Smooth muscle cell of the brain vasculature (primary cell): ENCODE measurements around the gene SLC16A6.
A peak's percentile ranks its signal among the peaks of the same experiment; 100 is the strongest.
"Not testable (repeated sequence)": the region's sequence is repeated elsewhere in the genome, so short reads cannot be mapped to it uniquely, and the experiment has no call there.

Experiments used
- DNase-seq: peaks from one replicate; pipeline ENCODE4 v3.0.0-alpha.2; 2012; ENCODE audit warnings: low read depth, low spot score

Gene SLC16A6

GRCh38 chr17:68248199-68248825 is 42.6 kb downstream of the SLC16A6 start:
- peak; percentile 15 for DNase-seq

DNA sequence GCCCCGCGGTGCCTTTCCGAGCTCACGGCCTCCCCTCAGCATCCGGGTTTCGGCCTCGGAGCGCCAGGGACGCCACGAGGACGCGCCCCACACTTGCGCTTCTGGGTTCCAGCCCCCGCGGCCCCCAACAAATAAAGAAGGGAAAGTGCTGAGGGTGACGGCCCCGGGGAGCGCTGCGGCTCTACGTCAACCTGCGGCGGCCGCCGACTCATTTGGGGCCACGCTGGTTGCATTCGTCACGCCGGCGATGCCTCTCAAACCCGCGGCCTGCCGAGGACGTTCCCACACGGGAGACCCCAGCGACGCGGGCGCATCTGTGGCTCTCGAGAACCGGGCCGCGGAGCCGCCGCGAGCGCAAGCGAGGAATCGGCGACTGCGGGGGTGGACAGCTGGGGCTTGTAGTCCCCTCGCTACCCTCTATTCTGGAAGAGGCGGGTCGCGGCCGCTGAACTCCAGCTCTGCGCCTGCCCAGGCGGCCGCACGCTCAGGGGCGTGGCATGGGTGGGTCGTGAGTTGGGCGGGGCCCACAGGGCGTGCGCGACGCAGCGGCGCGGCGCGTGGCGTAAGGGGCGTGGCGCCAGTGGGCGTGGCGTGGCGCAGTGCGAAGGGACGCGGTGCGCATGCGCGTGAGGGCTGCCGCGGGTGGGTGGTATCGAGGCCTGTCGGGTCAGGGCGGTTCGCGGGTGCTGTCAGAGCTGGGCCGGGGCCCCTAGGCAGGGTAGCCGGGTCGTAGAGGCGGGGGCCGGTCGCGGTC is 43.3 kb downstream of the SLC16A6 start, which contains the start of gene AMZ2:
AMZ2 (plus strand) TSS at position 599 of the 754 bp plus-strand sequence. CDS start 2,145 bp downstream, outside the sequence.
- DNase-seq: peak; percentile 83

GRCh38 chr17:68246271-68247028 is 44.5 kb downstream of the SLC16A6 start:
- DNase-seq: no peak

DNA sequence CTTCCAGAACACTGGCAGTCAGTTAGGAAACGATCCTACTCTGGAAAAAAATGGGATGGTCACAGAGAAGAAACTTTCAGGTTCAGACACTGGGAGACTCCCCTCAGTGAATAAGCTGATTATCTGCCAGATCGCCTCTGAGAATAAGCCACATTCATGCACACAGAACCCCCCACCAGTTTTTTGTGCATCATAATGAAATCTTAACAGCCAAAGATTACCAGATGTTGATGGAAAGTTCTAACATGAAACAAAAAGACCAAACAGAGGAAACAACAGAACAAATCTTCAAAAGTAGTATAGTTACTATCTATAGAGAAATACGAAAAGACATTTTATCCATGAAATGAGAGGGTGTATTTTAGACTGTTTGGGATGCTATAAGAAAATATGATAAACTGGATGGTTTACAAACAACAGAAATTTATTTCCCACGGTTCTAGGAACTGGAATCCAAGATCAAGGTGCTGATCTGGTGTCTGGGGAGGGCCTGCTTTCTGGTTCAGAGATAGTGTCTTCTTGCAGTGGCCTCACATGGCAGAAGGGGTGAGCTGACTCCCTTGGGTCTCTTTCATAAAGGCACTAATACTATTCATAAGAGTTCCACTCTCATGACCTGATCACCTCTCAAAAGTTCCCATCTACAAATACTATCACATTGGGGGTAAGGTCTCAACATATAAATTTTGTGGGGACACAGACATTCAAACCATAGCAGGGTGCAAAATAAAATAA is 51.1 kb downstream of the SLC16A6 start:
- DNase-seq: no peak

DNA sequence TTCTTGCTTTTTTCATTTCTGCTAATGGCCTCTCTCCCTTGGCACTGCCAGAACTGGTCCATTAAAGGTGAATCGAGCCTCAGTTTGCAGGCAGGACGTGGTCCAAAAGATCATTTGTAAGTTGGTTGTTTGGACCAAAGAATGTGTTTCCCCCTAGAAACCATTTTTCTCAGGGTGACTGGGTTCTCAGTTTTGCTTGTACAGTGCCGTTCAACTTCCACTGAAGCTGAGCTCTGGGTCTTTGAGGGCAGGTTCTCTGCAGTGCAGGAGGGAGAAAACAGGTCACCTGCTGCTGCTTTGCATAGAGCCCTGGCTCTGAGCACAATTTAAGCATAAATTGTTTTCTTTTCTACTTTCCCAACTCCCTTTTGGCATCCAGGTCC is 52.1 kb downstream of the SLC16A6 start:
- DNase-seq: no peak

DNA sequence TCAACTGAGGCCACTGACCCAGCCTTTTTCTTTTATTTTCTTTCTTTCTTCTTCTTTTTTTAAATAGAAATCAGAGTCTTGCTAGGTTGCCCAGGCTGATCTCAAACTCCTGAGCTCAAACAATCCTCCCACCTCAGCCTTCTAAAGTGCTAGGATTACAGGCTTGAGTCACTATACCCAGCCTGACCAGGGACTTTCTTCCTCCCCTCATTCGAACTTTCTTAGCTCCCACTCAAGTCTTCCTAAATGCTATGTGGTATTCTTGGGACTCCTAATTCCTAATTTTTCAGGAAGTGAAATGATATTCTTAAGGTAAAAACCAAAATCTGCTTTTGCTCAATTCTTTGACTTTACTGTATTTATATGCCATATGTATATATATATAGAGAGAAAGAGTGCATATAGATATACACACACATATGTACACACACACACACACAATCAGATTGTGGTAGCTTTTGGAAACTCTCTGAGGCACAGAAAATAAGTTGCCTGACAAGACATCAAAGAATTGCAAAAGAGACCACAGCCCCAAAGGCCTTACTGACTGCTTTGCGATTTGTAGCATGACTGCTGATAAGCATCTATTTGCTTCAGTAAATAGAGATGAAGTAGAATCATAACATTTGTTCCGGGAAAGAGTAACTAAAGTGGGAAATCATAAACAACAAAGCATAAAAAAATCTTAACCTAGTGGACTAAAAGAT is 52.6 kb downstream of the SLC16A6 start:
- no peak for DNase-seq

GRCh38 chr17:68237369-68238163 is 53.4 kb downstream of the SLC16A6 start:
- not testable (repeated sequence) for DNase-seq

DNA sequence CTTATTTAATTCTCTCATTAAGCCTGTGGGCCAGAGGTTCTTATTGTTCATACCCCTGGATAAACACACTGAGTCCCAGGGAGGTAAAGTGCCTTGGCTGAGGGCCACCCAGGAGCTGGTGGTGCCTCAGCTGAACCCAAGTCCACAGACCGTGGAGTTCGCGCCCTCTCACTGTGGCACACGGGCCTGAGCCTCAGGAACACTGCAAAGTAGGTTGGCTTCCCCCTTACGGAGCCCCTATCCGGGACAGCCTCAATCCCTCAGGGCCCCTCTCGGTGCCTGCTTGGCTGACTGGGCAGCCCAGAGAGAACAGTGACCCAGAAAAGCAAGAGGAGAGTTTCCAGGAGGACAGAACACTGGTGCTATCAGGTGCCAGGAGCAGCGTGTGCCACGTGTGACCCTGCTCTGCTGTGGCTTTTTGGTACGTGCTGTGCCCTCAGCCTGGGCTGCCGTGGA is 55.6 kb downstream of the SLC16A6 start:
- not testable (repeated sequence) for DNase-seq

GRCh38 chr17:68234726-68235335 is 56.1 kb downstream of the SLC16A6 start:
- DNase-seq: peak; percentile 54

GRCh38 chr17:68232741-68233140 is 58.2 kb downstream of the SLC16A6 start:
- not testable (repeated sequence) for DNase-seq

GRCh38 chr17:68231541-68231940 is 59.4 kb downstream of the SLC16A6 start:
- no peak for DNase-seq

DNA sequence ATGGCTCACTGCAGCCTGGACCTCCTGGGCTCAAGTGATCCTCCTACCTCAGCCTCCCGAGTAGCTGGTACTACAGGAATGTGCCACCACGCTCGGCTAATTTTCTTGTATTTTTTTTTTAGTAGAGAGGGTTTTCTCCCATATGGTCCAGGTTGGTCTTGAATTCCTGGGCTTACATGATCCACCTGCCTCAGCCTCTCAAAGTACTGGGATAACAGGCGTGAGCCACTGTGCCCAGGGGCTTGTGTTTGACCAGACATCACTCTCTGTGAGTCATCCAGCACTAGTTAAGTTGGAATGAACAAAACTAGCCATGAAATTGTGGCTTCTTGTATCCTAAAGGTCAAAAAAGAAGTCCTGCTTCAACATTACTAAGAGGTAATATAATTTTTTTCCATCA is 59.8 kb downstream of the SLC16A6 start:
- not testable (repeated sequence) for DNase-seq

DNA sequence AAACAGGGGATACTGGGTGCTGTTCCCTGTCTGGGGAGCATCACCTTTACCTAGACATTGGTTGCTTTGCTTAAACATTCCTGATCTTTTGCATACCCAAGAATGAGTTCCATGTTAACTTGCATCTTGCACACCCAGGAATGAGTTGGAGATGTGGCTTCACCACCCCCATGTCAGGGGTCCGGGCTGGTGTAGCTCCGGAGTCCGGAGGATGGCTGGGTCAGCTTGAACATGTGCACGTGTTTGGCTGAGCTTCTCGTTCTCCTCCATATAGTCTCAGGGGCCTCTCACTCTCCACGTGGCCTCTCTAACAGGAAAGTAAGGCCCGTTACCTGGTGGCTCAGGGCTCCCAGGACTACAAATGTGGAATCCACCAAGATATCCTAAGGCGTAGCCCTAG is 61.3 kb downstream of the SLC16A6 start:
- no peak for DNase-seq

- DNase-seq: no peak
Observed at GRCh38 chr17:68228817-68229570, 61.9 kb downstream of the SLC16A6 start.

DNA sequence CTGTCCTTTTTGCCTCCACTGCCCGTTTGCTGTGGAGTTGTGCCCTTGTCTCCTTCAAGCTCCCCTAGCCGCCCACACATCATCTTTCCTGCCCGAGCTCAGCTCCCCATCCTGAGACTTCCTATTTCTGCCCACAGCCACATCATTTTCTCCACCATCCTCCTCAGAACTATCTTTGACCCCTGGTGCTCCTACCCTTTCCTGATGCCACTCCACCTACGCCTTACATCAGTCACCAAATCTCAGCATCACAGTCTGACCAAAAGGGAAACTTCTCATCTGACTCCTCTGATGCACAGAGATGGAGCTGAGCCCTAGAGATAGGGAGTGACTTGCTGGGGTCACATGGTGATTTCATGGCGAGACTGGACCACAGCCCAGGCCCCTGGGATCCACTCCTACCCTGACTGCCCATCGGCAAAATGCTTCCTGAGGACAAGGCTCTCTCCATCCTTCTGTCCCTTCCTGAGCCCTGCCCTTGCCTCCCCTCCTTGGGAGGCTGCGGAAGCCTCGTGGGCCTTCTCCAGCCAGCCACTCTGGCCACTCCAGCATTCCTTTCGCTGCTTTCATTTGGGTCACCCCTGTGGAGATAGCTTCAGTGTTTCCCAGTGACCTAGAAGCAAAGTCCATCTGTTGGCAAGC is 62.8 kb downstream of the SLC16A6 start:
- not testable (repeated sequence) for DNase-seq

GRCh38 chr17:68225055-68225454 is 65.9 kb downstream of the SLC16A6 start:
- not testable (repeated sequence) for DNase-seq

- no peak for DNase-seq
Observed at GRCh38 chr17:68222606-68223005, 68.3 kb downstream of the SLC16A6 start.

DNA sequence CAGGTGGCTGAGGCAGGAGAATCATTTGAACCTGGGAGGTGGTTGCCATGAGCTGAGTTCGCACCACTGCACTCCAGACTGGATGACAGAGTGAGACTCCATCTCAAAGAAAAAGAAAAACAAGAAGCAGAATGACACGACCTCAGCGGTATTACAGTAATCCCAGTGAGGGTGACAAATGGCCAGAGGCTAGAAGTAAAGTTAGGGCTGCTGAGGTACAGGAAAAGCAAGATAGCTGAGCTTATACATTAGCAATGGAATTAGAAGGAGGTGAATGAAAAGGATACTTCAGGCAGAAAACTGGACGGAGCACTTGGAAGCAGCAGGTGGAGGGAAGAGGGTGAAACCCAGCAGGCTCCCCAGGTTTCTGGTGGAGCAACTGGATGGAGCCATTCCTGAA is 69.1 kb downstream of the SLC16A6 start:
- DNase-seq: no peak
